ENCODE data around the gene ATP5F1E. TPM values are rescaled to one million over a fixed set of nuclear protein-coding genes. Genes with fewer than 3 reads are reported as not detected.

ATP5F1E gene
- total RNA-seq, 1 donor = 34.4 TPM

DNA sequence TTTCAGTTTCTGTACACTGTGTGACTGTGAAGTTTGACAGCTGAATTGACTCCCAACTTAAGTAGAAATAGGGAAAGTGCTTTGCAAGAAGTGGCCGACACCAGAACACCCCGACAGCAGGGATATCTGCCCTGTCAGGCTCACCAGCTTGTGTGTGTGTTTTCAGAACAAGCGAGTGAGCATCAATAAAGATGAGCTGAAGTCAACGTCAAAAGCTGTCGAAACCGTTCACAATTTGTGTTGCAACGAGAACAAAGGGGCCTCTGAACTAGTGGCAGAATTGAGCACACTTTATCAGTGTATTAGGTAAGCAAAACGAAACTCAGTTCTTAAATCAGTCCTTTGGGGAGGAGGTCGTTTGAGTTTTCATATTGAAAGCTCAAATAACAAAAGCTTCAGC, 40.4 kb downstream of the ATP5F1E start:
- H3K4me3 ChIP-seq (ENCODE audit: low read depth, low read length) = no peak overlapping the region
- DNase-seq (ENCODE audit: low read depth) = no peak
- TF ChIP-seq, protein P1, sequence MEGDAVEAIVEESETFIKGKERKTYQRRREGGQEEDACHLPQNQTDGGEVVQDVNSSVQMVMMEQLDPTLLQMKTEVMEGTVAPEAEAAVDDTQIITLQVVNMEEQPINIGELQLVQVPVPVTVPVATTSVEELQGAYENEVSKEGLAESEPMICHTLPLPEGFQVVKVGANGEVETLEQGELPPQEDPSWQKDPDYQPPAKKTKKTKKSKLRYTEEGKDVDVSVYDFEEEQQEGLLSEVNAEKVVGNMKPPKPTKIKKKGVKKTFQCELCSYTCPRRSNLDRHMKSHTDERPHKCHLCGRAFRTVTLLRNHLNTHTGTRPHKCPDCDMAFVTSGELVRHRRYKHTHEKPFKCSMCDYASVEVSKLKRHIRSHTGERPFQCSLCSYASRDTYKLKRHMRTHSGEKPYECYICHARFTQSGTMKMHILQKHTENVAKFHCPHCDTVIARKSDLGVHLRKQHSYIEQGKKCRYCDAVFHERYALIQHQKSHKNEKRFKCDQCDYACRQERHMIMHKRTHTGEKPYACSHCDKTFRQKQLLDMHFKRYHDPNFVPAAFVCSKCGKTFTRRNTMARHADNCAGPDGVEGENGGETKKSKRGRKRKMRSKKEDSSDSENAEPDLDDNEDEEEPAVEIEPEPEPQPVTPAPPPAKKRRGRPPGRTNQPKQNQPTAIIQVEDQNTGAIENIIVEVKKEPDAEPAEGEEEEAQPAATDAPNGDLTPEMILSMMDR (IDR thresholded peaks at IDR 0.05; ENCODE audit: insufficient read depth, low read length) = no peak

DNA sequence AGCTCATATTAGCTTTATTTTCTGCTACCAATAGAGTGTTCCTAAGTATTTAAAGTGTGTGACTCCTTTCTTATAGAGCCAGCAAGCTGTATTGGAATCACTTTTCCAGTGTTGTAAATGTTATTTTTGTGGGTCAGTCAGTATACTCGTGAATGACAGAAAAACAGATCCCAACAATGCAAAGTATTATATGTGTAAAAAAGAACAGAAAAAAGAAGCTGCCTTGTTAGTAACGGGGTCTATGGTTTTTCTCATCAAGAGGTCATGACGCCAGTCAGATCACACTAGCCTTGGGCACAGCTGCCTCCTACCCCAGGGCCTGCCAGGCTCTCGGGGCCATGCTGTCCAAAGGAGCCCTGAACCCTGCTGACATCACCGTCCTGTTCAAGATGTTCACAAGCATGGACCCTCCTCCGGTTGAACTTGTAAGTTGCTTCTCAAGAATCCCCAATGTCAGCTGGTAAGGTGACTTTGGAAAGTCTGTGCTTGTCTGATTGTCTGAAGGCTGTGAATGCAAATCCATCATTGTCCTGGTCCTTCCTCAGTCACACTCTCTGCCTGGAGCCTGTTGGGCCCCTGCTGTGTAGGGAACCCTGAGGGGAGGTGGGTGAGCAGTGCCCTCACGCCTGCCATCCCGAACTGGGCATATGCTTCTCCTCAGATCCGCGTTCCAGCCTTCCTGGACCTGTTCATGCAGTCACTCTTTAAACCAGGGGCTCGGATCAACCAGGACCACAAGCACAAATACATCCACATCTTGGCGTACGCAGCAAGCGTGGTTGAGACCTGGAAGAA, 41.3 kb downstream of the ATP5F1E start:
- TF ChIP-seq, protein P1 (IDR thresholded peaks at IDR 0.05; ENCODE audit: insufficient read depth, low read length) = no peak
- no peak overlapping the region for H3K4me3 ChIP-seq (ENCODE audit: low read depth, low read length)
- DNase-seq (ENCODE audit: low read depth) = no peak

DNA sequence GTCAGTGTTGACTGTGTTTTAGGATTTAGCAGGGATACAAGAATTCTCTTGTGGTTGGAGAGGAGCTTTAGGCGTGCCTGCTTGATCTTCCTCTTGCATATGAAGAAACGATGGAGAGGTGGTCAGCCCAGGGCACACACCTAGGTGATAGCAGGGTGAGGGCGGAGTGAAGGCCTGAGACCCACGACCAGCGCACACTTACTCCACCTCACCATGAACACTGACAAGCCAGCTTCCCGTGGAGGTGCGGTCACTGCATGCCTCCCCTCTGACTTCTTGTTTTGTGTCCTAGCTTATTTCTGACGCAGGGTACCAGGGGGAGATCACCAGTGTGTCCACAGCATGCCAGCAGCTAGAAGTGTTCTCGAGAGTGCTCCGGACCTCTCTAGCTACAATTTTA, 42.9 kb downstream of the ATP5F1E start:
- no peak for DNase-seq (ENCODE audit: low read depth)
- TF ChIP-seq, protein P1 (IDR thresholded peaks at IDR 0.05; ENCODE audit: insufficient read depth, low read length) = no peak
- H3K4me3 ChIP-seq (ENCODE audit: low read depth, low read length) = no peak overlapping the region

DNA sequence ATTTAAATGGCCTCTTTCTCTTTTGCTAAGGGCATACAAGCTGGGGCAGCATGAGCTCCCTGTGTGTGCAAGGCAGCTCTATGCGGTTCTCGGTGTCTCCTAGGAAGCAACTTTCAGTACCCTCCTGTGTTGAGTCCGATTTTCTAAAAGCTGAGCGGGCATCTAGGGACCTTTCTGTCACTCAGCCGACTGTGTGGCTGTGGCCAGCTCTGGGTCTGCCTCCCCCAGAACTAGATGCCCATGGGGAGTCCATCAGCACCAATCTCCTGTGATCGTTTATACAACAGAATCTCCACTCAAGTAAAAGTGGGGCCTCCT, 43.6 kb downstream of the ATP5F1E start:
- no peak for DNase-seq (ENCODE audit: low read depth)
- TF ChIP-seq, protein P1 (IDR thresholded peaks at IDR 0.05; ENCODE audit: insufficient read depth, low read length) = no peak

DNA sequence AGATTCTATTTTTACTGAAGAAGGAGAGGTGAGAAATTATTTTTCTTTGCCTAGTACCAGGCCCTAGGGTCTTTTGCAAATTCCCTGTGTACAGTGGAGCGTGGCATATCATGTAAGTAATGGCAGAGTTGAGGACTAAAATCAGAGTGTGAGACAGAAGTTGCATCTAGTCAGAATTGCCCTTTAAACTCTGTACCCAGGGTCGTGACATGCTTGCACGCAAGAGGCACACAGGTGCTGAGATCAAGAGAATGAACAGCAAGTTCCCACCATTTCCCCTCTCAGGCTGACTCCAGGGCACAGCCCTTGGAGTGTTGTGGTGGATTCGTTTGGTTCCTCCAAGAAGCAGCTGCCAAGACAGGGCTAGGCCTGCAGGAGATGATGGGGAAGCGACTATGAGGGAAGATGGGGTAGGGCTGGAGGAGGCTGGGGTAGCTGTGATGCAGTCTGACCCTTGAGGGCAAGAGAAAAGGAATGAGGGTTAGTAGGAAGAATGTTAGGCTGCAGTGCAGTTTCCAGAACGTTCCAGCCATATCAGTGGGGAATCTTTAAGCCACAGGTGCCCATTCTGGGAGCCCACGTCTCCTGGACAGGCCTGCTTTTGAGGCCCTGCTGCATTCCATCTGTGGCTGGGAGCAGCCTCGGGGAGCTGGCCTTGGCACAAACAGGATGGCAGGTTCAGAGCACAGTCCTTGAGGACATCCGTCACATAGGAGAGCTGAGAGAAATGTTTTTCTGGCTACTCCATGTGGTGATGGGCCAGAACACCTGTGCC, 44.2 kb downstream of the ATP5F1E start:
- TF ChIP-seq, protein P1 (IDR thresholded peaks at IDR 0.05; ENCODE audit: insufficient read depth, low read length) = no peak
- DNase-seq (ENCODE audit: low read depth) = no peak
- H3K4me3 ChIP-seq (ENCODE audit: low read depth, low read length) = no peak overlapping the region

More for the DNA sequence above, 43.6 kb downstream of the ATP5F1E start:
- H3K4me3 ChIP-seq (ENCODE audit: low read depth, low read length) = no peak overlapping the region

DNA sequence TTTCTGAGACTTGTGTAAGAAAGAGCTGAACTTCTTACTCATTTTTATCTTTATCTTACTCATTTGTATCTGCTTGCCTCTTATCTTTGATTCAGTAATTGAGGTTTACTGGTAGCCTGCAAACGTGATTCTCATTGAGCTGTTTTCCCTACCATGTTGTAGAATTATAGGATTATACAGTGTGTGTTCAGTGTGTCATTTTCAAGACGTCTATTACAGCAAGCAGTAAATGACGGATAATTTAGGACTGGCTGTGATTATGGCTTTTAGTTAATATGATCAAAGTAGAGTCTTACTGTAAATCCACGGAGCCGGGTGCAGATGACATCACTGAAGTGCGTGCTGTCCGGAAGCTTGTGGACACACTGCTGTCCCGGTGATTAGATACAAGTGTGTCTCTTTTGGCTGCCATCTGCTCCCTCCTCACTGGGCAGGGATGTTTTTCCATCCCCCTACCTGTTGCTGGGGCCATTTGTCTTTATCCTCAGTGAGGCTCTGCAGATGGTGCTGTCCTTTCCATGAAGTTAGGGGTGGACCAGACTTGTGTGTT, 45.1 kb downstream of the ATP5F1E start:
- no peak overlapping the region for H3K4me3 ChIP-seq (ENCODE audit: low read depth, low read length)
- no peak for DNase-seq (ENCODE audit: low read depth)
- TF ChIP-seq, protein P1 (IDR thresholded peaks at IDR 0.05; ENCODE audit: insufficient read depth, low read length) = no peak
